Trophoblast cell (in vitro differentiated cells and primary cell): ENCODE data around the gene MRPS10.

Experiments used
- DNase-seq, 2 donors: peaks; one replicate each; pipeline ENCODE4 v3.0.0-alpha.2; 2016
- H2AFZ ChIP-seq: 2 replicates; pipeline ENCODE4 v1.6.1; 2013; ENCODE audit warnings: low read length, moderate library complexity, mild to moderate bottlenecking; ENCODE audit not compliant: insufficient read depth, poor library complexity
- H2AK5ac ChIP-seq: 2 replicates; pipeline ENCODE4 v1.6.1; 2013; ENCODE audit warnings: mild to moderate bottlenecking, low read length
- H2BK120ac ChIP-seq: 2 replicates; pipeline ENCODE4 v1.6.1; 2013; ENCODE audit warnings: low read length, mild to moderate bottlenecking, moderate library complexity; ENCODE audit not compliant: insufficient read depth, poor library complexity
- H2BK12ac ChIP-seq: 2 replicates; pipeline ENCODE4 v1.6.1; 2013; ENCODE audit warnings: mild to moderate bottlenecking, low read length, moderate library complexity
- H2BK5ac ChIP-seq: 2 replicates; pipeline ENCODE4 v1.6.1; 2013; ENCODE audit warnings: low read length, low read depth, moderate library complexity, mild to moderate bottlenecking; ENCODE audit not compliant: poor library complexity
- H3K14ac ChIP-seq: 2 replicates; pipeline ENCODE4 v1.6.1; 2013; ENCODE audit warnings: mild to moderate bottlenecking, low read length
- H3K18ac ChIP-seq: 2 replicates; pipeline ENCODE4 v1.6.1; 2013; ENCODE audit warnings: mild to moderate bottlenecking, low read length
- H3K23ac ChIP-seq: 2 replicates; pipeline ENCODE4 v1.6.1; 2013; ENCODE audit warnings: low read length
- H3K27ac ChIP-seq: 2 replicates; pipeline ENCODE4 v1.5.1; 2013; ENCODE audit warnings: low read depth, mild to moderate bottlenecking, inconsistent platforms, low read length, moderate library complexity
- H3K27me3 ChIP-seq: 2 replicates; pipeline ENCODE4 v1.6.1; 2013; ENCODE audit warnings: inconsistent platforms, mild to moderate bottlenecking, low read length, moderate library complexity; ENCODE audit not compliant: insufficient read depth
- H3K36me3 ChIP-seq, 2 experiments: 1 replicate in 1 of 2; 2 replicates in 1 of 2; pipeline ENCODE4 v1.6.1; 2013; ENCODE audit warnings: low read length in 2 of 2, mild to moderate bottlenecking in 2 of 2, moderate library complexity in 1 of 2; ENCODE audit not compliant: insufficient read depth in 2 of 2, control insufficient read depth in 1 of 2
- H3K4ac ChIP-seq: 2 replicates; pipeline ENCODE4 v1.6.1; 2013; ENCODE audit warnings: low read depth, mild to moderate bottlenecking, low read length, moderate library complexity
- H3K4me1 ChIP-seq, 2 experiments: 1 replicate in 1 of 2; 2 replicates in 1 of 2; pipeline ENCODE4 v1.6.1; 2013; ENCODE audit warnings: low read length in 2 of 2, mild to moderate bottlenecking in 2 of 2, moderate library complexity in 1 of 2; ENCODE audit not compliant: insufficient read depth in 2 of 2, control insufficient read depth in 1 of 2
- H3K4me2 ChIP-seq: 2 replicates; pipeline ENCODE4 v1.6.1; 2013; ENCODE audit warnings: inconsistent platforms, mild to moderate bottlenecking, low read length, moderate library complexity
- H3K4me3 ChIP-seq: 2 replicates; pipeline ENCODE4 v1.5.1; 2013; ENCODE audit warnings: mild to moderate bottlenecking, low read depth, low read length, inconsistent platforms
- H3K79me1 ChIP-seq: one replicate; pipeline ENCODE4 v1.6.1; 2013; ENCODE audit warnings: low read length
- H3K79me2 ChIP-seq: 2 replicates; pipeline ENCODE4 v1.6.1; 2013; ENCODE audit warnings: low read length, mild to moderate bottlenecking; ENCODE audit not compliant: control insufficient read depth, insufficient read depth, poor library complexity
- H3K9ac ChIP-seq: 2 replicates; pipeline ENCODE4 v1.6.1; 2013; ENCODE audit warnings: mild to moderate bottlenecking, low read length
- H3K9me3 ChIP-seq: 2 replicates; pipeline ENCODE4 v1.6.1; 2013; ENCODE audit warnings: low read depth, mild to moderate bottlenecking, control low read depth, inconsistent platforms, low read length; ENCODE audit not compliant: insufficient read depth
- H4K12ac ChIP-seq: 2 replicates; pipeline ENCODE4 v1.6.1; 2013; ENCODE audit warnings: low read depth, mild to moderate bottlenecking, low read length, moderate library complexity
- H4K8ac ChIP-seq: 2 replicates; pipeline ENCODE4 v1.6.1; 2013; ENCODE audit warnings: low read depth, mild to moderate bottlenecking, low read length, moderate library complexity
- H4K91ac ChIP-seq: one replicate; pipeline ENCODE4 v1.6.1; 2013; ENCODE audit warnings: low read depth, mild to moderate bottlenecking, low read length, moderate library complexity
- WGBS: extraction: QIAGEN DNeasy Blood & Tissue Kit; methylation state at CpG from one replicate; pipeline ENCODE4 v1.1.7; 2013; ENCODE audit warnings: missing lambda C conversion rate; ENCODE audit not compliant: insufficient read length, insufficient coverage; ENCODE audit errors: extremely low coverage; 5-methylcytosine and 5-hydroxymethylcytosine counted together

MRPS10 gene

GRCh38 chr6:42166444-42167141 is 51.1 kb downstream of the MRPS10 start:
- no peak overlapping the region for H4K12ac ChIP-seq
- H3K23ac ChIP-seq = no peak overlapping the region
- DNase-seq = peak; percentile 65 to 90
- H2AK5ac ChIP-seq = no peak overlapping the region
- no peaks in the 10 kb centered on the region for H3K27me3 ChIP-seq
- no peak overlapping the region for H3K4ac ChIP-seq
- peak overlapping the region; percentile 27 for H4K91ac ChIP-seq
- H4K8ac ChIP-seq = peak overlapping the region; percentile 51
- no peaks in the 10 kb centered on the region for H3K79me2 ChIP-seq
- WGBS = no CpG with 5 or more reads among the region's 8 CpGs
- H3K79me1 ChIP-seq = no peaks in the 10 kb centered on the region
- peak overlapping the region; percentile 61 for H2BK12ac ChIP-seq
- H3K4me1 ChIP-seq = no peaks in the 10 kb centered on the region
- no peak overlapping the region for H3K4me2 ChIP-seq
- peaks cover 2% of the 10 kb centered on the region for H3K9me3 ChIP-seq
- no peaks in the 10 kb centered on the region for H3K36me3 ChIP-seq
- H3K9ac ChIP-seq = no peak overlapping the region
- H3K4me3 ChIP-seq = no peak overlapping the region
- H2BK5ac ChIP-seq = no peak overlapping the region
- H2BK120ac ChIP-seq = no peak overlapping the region
- H2AFZ ChIP-seq = peak overlapping the region; percentile 20
- H3K18ac ChIP-seq = no peak overlapping the region
- H3K14ac ChIP-seq = no peak overlapping the region
- H3K27ac ChIP-seq = no peak overlapping the region

GRCh38 chr6:42165016-42165415 is 52.6 kb downstream of the MRPS10 start:
- no CpG with 5 or more reads among the region's 9 CpGs for WGBS
- Histone ChIP-seq H3K4ac (no peak overlapping the region), H2BK5ac (no peak overlapping the region), H3K36me3 (no peaks in the 10 kb centered on the region), H2AFZ (no peak overlapping the region), H4K8ac (no peak overlapping the region), H2BK120ac (no peak overlapping the region), H3K4me3 (no peak overlapping the region), H3K9me3 (peaks cover 2% of the 10 kb centered on the region), H2BK12ac (no peak overlapping the region), H3K4me1 (no peaks in the 10 kb centered on the region), H3K14ac (no peak overlapping the region), H3K79me2 (no peaks in the 10 kb centered on the region), H3K27me3 (no peaks in the 10 kb centered on the region), H2AK5ac (no peak overlapping the region), H3K9ac (no peak overlapping the region), H3K27ac (no peak overlapping the region), H4K91ac (no peak overlapping the region), H4K12ac (no peak overlapping the region), H3K4me2 (no peak overlapping the region), H3K18ac (no peak overlapping the region), H3K23ac (no peak overlapping the region), H3K79me1 (no peaks in the 10 kb centered on the region)
- DNase-seq = no peak

- no peak overlapping the region for H2BK12ac ChIP-seq
- H3K14ac ChIP-seq = no peak overlapping the region
- H2BK120ac ChIP-seq = no peak overlapping the region
- no peak overlapping the region for H4K12ac ChIP-seq
- H3K18ac ChIP-seq = no peak overlapping the region
- H3K79me2 ChIP-seq = no peaks in the 10 kb centered on the region
- no peaks in the 10 kb centered on the region for H3K9me3 ChIP-seq
- H2AFZ ChIP-seq = no peak overlapping the region
- no peak overlapping the region for H4K8ac ChIP-seq
- H3K27me3 ChIP-seq = no peaks in the 10 kb centered on the region
- H2BK5ac ChIP-seq = no peak overlapping the region
- DNase-seq = no peak
- no peaks in the 10 kb centered on the region for H3K4me1 ChIP-seq
- no peak overlapping the region for H2AK5ac ChIP-seq
- H3K9ac ChIP-seq = no peak overlapping the region
- H3K27ac ChIP-seq = no peak overlapping the region
- H3K4me3 ChIP-seq = no peak overlapping the region
- no CpG with 5 or more reads among the region's 1 CpG for WGBS
- no peaks in the 10 kb centered on the region for H3K79me1 ChIP-seq
- H4K91ac ChIP-seq = no peak overlapping the region
- H3K4ac ChIP-seq = no peak overlapping the region
- no peak overlapping the region for H3K4me2 ChIP-seq
- no peaks in the 10 kb centered on the region for H3K36me3 ChIP-seq
- no peak overlapping the region for H3K23ac ChIP-seq
These were observed 53.7 kb downstream of the MRPS10 start for GRCh38 chr6:42163981-42164380.

- Histone ChIP-seq H4K8ac (no peak overlapping the region), H3K9ac (no peak overlapping the region), H2BK5ac (no peak overlapping the region), H3K23ac (no peak overlapping the region), H2AK5ac (no peak overlapping the region), H3K14ac (no peak overlapping the region), H2BK12ac (no peak overlapping the region), H3K4me1 (no peaks in the 10 kb centered on the region), H3K79me1 (no peaks in the 10 kb centered on the region), H4K91ac (no peak overlapping the region), H3K9me3 (no peaks in the 10 kb centered on the region), H4K12ac (no peak overlapping the region), H2AFZ (no peak overlapping the region), H3K4me3 (no peak overlapping the region), H3K27ac (no peak overlapping the region), H3K36me3 (no peaks in the 10 kb centered on the region), H3K4ac (no peak overlapping the region), H3K4me2 (no peak overlapping the region), H3K79me2 (no peaks in the 10 kb centered on the region), H2BK120ac (no peak overlapping the region), H3K27me3 (no peaks in the 10 kb centered on the region), H3K18ac (no peak overlapping the region)
- DNase-seq = no peak
- no CpG with 5 or more reads among the region's 13 CpGs for WGBS
These were observed 54.8 kb downstream of the MRPS10 start for GRCh38 chr6:42162812-42163211.
